ENCODE data around the gene SCNN1A.
A peak's percentile ranks its signal among the peaks of the same experiment; 100 is the strongest.

Gene SCNN1A

DNA sequence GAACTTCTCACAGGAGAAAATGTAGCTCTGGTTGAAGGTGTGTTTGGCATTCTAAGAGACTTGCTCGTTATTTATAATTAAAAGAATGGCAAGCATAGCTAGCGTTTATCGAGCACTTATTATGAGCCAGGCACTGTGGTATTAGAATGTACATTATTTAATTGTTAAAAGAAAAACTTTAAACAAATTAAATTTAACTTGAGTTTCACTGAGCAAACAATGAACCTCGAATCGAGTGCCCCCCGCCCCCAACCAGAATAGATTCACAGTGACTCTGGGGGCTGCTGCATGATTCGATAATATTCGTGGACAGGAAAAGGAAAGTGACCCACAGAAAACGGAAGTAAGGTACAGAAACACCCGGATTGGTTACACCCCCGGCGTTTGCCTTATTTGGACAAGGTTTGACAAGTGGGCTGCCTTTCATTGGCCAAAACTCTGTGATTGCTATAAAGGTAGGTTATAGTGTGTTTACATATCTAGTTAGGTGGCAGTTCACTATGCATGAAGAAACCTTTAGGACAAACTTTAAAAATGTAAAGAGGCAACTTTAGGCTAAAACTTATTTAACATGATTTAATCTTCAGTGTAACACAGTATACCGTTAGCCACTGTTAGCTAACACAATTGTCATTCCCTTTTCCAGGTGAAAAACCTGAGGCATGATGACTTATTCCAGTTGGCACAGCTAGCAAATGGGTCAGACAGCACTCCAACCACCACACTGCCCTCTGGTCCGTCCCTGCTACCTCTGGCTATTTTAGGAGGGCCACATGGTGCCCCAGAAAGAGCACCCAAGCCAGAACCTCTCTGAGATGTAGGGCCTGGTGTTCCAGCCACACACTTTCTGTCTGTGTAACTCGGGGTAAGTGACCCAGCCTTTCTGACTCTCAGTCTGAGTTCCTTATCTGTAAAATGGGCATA lies 7.1 kb downstream of the SCNN1A start:
- DNase-seq: peak; percentile 43

DNA sequence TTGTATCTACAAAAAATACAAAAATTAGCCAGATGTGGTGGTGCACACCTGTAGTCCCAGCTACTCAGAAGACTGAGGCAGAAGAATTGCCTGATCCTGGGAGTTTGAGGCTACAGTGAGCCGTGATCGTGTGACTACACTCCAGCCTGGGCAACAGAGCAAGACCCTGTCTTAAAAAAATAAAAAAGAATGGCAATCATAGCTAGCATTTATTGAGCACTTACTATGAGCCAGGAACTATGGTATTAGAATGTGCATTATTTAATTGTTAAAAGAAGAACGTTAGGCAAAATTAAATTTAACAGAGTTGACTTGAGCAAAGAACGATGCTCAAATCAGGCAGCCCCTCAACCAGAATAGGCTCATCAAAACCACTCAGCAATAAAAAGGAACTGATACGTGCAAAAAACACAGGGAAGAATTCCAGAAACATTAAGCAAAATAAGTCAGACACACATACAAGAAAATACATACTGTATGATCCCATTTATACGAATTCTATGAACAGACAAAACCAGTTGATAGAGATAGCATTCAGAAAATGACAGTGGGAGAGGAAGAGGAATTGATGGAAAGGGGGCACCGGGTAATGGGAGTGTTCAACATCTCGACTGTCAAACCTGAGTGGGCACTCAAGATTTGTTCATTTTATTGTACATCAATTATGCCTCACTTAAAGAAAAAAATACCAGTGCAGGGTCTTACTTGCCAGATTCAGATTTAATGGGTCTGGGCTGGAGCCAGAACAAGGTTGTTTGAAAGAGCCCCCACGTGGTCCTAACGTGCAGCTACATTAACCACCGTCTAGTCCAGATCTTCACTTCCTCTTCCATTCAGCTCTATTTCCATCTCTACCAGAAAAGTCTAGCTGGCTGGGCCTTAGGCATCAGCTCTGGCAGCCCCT lies 8.0 kb downstream of the SCNN1A start:
- DNase-seq: peak; percentile 50

DNA sequence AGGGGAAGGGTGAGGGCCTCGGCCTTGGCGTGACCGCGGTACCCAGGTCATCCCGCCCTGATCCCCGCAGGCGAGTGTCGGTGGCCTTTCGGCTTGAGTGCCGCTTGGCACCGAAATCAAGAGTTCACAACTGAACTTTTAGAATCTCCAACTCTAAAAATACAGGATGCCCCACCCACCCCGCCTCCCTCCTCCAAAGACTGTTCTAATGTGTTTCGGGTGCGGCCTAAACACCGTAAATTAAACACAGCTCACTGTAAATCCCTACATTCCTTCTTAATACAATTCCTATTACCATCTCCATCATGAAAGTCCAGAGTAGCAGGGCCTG lies 11.4 kb downstream of the SCNN1A start:
- DNase-seq: no peak

DNA sequence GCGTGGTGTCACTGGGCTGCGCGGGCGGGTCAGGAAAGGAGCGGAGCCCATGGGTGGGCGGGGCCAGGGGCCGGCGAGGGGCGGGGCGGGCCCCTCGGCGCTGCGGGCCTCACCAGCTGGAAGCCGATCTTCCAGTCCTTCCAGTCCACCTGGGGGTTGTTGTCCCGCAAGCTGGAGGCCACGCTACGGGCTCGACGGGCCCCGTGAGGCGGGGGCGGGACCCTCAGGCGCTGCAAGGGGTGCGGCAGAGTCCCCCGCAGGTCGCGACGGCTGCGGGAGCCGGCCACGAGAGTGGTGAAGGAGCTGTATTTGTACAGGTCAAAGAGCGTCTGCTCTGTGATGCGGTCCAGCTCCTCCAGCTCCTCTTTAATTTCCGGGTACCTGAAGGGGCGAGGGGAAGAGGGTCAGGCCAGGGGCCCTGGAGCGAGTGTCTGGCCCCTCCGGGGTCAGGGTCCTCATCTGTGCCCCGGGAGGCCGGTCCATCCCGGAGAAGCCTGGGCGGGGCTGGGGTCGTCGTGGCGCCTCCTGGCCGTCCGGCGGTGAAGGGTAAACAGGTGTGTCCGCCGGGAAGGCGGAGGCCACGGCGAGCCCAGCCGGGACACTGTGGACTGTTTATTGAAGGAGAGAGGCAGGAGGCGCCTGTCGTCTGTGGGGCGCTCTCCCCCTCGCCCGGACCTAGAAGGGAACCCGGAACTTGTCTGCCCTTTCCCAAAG lies 11.9 kb downstream of the SCNN1A start:
- DNase-seq: peak; percentile 75

DNA sequence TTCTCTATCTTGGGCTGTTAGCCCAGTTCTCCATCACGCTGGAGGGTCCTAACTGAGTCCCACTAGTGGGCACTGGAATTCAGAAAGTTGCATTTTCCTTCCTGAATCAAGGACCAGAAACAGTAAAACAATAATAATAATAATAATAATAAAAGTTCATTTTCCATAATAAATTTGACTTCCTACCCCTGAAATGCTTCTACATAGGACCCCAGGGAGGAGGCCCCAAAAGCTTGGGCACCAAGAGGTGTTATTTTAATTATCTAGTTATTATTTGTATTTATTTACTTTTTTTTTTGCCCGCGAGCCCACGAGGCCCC lies 12.4 kb downstream of the SCNN1A start:
- no peak for DNase-seq

DNA sequence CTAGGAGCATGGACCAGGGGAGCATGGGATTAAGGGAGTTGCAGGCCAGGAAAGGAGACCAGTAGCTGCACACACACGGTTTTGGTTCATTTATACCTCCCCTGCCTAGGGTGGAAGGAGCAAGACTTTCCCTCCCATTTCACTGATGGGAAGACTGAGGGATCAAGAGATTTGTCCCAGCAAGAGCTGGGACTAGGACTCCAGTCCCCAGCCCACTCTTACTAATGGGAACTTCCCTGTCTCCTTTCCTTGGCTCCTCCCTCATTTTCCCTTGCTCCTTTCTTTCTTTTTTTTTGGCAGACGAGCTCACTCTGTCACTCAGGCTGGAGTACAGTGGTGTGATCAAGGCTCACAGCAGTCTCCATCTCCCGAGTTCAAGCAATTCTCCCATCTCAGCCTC lies 13.0 kb downstream of the SCNN1A start:
- DNase-seq: no peak

DNA sequence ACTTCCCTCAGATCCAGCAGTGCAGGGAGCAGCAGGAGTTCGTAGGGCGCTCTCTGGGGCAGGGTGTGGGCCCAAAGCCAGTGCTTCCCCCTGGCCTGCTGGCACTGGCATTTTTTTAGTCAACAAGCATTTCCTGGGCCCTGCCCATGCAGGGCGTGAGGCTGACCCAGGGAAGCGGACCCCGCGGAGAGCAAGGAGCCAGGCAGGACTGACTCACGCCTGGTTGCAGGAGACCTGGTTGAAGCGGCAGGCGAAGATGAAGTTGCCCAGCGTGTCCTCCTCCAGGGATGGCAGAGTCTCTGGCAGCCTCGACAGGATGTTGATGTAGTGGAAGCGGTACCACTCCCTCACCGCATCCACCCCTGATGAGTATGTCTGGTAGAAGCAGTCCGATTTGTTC lies 13.5 kb downstream of the SCNN1A start:
- no peak for DNase-seq

DNA sequence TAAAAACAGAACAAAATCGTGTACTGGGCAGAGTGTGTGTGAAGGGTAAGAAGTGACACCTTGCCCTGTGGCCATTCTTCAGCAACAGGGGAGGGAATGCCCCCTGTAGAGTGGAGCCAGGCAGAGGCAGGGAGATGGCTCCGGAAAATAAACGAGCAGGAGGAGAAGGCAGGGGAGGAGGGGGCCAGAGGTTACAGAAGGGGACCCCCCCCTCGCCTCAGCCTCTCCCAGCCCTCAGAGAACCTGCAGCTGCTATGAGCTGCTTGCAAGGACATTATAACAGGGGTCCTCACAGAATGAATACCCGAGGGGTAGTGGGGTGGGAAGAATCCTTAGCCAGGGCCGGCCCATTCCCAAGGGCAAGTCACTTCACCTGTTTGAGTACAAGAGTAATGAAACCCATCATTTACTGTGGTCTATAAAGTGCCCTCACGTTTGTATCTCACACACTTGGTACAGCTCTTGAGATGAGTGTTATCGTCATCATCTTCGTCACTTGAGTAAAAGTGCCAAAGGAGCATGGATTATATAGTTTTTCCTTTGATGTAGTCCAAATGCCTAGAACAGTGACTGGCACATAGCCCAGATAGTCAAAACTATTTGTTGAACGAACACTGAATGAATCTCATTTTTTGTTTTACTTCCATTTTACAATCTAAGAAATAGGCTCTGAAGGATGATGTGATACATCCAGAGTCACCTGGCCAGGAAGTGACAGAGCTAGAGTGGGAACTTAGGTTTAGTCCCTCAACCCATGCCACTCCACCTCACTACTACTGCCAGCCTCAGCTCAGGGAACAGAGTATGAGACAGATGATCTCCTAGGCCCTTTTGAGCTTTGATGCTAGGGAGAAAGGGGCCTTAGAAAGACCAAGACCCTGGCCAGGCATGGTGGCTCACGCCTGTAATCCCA lies 14.5 kb downstream of the SCNN1A start:
- no peak for DNase-seq

DNA sequence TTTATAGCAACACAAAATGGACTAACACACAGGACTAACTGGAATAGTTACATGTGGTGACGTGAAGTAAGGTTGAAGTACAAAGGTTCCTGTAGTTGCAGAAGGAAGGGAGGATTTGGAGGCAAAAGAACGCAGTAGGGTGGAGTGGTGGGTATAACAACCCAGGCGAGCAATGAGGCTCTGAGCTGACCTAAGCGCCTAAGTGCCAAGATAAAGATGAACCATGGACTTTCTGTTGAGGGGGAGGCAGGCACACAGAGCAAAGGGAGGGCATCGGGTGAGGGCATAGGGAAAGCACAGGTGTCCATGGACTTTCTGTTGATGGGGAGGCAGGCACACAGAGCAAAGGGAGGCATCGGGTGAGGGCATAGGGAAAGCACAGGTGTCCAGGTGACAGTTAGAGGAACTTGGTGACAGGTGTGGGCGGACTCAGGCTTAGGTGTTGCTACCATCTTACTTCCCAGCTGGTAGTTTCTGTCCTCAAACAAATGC lies 15.2 kb downstream of the SCNN1A start:
- no peak for DNase-seq

DNA sequence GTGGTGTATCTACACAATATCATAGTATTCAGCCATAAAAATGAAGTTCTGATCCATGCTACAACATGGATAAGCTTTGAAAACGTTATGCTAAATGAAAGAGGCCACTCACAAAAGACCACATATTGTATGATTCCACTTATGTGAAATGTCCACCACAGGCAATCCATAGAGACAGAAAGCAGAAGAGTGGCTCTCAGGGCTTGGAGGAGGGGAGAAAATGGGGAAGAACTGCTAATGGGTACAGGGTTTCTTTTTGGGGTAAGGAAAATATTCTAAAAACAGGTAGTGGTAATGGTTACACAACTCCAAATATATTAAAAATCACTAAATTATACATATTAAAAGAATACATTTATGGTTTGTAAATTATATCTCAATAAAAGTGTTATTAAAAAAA lies 16.5 kb downstream of the SCNN1A start:
- no peak for DNase-seq

DNA sequence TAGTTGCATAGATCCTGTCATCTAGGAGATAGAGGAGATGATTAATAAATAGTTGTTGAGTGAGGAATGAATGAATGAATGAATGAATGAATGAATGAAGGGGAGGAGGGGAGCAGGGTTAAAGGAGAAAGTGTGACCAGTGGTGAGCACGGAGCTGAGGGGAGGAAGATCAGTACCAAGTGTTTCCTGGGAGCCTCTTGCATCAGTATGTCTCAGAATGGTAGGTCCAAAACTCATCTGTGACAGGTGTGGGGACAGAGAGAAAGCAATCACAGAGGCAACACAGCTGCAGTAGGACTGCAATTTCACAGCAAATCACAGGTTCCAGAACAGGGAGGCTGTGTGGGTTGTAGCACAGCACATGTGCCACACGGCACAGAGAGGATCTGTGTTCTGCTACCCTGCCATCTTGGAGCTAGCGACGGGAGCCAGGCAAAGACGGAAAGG lies 19.0 kb downstream of the SCNN1A start:
- DNase-seq: no peak

DNA sequence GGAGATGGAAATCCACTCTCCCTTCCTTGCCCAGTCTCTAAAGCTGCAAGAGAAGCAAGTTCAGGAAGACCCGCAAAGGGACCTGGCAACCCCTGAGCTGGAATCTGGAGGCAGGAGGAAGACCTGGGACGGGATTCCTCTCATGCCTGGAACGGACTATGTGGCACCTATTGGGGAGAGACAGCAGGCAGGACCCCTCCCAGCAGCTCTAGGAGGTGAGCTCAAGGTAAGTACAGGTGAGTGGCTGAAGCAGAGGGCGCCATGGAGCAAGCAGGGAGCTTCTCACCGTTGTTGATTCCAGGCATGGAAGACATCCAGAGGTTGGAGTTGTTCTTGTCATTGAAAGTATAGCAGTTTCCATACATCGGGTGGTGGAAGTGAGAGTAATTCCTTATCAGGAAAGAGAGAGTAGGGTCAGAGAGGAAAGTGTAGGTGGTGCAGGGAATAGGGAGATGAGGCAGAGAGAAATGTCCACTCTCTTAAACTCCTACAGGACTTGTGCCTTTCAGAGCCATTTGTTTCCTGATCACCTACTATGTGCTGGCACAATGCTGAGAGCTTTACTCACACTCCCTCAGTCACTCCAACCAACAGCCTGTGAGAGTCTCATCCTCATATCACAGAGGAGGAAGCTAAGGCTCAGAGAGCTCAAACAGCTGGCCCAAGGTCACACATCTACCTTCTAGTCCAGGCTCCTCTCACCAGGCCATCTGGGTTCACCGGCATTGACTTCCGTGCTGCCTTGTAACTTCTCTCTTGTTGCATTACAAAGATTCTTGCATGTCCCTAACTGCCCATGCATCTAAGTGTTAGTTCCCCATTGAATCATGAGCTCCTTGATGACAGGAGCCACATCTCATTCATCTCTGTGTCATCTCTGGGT lies 19.6 kb downstream of the SCNN1A start:
- no peak for DNase-seq

DNA sequence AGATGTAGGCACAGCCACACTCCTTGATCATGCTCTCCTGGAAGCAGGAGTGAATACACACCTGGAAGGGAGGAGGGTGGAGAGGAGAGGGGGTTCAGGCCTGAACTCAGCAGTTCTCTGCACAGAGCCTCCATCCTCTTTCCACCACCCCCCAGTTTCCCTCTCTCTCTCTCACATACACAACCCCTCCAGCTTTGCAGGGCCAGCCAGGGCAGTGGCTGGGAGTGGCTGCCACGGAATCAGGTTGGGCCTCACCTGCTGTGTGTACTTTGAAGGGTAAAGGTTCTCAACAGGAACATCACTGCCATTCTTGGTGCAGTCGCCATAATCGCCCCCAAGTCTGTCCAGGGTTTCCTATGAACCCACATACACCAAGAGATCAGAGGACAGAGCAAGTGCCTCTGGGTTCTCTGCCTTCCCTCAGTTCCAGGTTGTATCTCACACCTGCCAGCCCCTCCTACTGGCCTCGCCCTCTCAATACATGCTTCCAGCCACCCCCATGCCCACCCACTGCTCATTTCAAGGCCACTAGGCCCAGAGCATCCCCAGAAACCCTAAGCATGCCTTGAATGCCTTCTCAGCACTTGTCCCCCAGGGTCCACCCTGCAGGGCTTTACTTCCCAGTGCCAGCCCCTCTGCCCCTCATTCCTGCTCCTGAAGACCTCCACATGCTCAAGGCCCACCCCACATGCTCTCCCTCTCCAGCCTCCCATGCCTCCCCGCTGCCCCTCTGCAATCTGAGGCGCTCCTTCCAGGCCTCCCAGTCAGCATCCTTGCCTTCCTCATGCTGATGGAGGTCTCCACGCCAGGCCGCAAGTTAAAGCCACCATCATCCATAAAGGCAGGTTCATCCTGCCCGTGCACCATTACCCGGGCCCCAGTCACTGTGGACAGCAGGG lies 20.6 kb downstream of the SCNN1A start:
- no peak for DNase-seq

DNA sequence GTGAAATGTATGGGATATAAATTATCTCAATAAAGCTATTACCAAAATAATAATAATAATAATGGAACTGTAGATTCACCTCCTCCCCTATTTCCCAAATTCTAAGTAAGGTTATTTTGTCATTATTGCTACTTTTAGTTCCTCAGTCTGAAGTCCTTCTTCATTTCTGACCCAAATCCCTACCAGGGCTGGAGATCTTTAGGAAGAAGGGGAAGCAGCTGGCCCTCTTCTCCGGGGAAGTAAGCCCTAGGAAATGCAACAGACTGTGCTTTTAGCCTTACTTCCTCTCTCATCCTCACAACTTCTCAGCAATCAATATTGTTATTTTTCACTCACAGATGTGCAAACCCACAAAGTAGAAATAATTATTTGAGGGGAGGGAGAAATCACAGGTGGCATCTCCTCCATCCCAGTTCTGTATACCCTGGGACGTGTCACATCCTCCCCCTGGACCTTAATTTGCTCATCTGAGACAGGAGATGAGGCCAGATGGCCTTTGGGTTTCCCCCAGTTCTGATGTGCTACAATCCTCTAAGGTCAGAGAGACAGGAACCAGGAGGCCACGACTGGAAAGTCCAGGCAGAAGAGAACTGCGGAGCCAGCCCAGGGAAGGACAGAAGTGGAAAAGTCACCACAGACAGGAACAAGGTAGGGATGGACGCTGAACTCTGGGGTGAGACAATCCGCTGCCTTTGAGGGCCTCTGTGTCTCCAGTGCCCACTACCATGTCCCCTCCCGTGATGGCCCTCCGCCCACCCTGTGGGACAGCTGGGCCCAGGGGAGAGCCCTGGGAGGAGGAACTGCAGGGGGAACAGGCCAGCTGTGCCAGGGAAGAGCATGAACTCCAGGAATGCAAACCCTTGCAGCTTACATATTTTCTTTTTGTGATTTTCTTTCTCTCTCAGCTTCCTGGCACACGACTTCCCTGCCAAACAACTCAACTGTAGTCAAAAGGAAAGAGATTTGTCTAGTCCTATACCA lies 22.9 kb downstream of the SCNN1A start:
- DNase-seq: no peak

DNA sequence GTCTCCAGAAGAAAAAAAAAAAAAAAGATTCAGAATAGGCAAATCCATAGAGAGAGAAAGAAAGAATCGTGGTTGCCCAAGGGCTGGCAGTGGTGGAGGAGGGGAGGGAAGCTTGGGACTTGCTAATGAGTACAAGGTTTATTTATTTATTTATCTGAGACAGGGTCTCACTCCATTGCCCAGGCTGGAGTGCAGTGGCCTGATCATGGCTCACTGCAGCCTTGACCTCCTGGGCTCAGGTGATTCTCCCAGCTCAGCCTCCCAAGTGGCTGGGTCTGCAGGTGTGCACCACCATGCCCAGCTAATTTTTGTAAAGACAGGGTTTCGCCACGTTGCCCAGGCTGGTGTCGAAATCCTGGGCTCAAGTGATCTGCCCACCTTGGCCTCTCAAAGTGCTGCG lies 23.7 kb downstream of the SCNN1A start:
- no peak for DNase-seq

DNA sequence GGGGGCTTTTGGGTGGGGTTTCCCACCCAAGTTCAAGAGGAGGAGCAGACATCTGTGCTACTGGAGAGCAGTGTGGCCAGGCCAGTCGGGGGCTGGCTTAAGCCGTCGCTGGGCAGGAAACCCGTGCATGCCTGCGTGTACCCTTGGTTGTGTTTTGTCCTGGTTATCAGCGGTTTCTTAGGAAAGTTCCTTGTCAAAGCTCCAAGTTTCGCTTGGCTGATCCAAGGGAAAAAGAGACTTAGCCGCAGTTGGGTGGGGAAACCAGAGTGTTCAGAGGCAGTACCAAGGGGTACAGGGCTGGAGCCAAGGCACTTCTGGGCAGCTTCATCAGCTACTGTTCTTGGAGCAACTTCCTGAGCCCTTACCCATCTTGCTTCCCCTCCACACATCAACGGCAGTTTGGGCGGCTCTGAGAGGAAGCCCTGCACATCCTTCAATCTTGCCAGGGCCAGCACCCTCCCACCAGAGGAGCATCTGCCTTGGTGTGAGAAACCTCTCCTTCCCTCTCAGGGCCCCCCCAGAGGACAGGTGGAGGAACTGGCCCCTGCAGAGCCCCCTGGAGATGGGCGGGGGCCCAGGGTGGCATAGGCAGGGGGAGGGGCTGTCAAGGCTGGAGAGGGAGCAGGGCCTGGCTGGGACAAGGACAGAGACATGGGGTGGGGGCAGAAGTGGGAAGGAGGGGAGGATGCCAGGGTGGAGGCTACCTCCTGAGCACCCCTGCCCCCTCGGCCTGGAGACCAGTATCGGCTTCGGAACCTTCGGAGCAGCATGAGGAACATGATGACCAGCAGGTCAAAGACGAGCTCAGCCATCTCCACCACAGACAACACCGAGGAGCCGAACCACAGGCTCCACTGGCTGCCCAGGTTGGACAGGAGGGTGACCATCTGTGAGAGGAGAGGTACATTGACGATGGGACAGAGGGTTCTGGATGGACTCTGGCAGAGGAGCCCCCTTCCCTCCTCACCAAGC lies 27.7 kb downstream of the SCNN1A start:
- DNase-seq: no peak

DNA sequence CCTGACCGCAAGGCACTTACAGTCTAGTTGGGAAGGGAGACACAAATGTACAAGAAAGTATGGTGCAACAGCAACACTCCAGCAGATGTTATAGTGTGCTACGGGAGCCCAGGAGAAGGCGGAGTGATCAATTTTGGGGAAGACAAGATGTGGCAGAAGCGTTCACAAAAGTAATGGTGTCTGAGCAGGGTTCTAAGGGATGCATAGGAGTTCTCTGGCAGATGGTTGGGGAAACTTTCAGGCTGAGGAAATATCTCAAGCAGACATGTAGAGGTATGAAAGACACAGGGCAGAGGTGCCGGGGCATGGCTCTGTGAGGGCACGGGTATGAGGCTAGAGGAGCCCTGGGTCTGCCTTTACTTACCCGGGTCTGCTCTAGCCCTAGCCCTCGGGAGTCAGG lies 28.4 kb downstream of the SCNN1A start:
- DNase-seq: no peak
